Motor neuron (in vitro differentiated cells): Measurements from ENCODE around the gene IDE. TPM values are rescaled to one million over a fixed set of nuclear protein-coding genes. Genes with fewer than 3 reads are reported as not detected.

ENCODE experiments used
- ATAC-seq, 8 experiments: fragments of 200-7000 bp; cut with Tn5 transposase; replicated peaks in 6 of 8; 2 replicates each; pipeline ENCODE4 v1.8.0; 2021; ENCODE audit warnings: mild to moderate bottlenecking in 8 of 8, moderate library complexity in 8 of 8
- H3K27ac ChIP-seq, 2 donors: fragments of 250-450 bp; sonication (Bioruptor Pico); 2 replicates each; pipeline ENCODE4 v1.9.0; 2021; ENCODE audit warnings: antibody characterized with exemption in 2 of 2, mild to moderate bottlenecking in 2 of 2, moderate library complexity in 1 of 2
- H3K4me1 ChIP-seq, 2 donors: fragments of 250-450 bp; sonication (Bioruptor Pico); replicated peaks in 1 of 2; 2 replicates each; pipeline ENCODE4 v1.6.1; 2021; ENCODE audit warnings: antibody characterized with exemption in 2 of 2, mild to moderate bottlenecking in 2 of 2, moderate library complexity in 1 of 2
- H3K4me3 ChIP-seq, 5 donors: fragments of 250-450 bp; sonication (Bioruptor Pico); 2 replicates each; pipeline ENCODE4 v1.9.0; 2021; ENCODE audit warnings: antibody characterized with exemption in 5 of 5, mild to moderate bottlenecking in 5 of 5, moderate library complexity in 4 of 5
- WGBS, 10 experiments: fragments of 450-650 bp; shearing (Covaris generic); methylation state at CpG; one replicate each; pipeline ENCODE4 v1.0.0; 2022; 5-methylcytosine and 5-hydroxymethylcytosine counted together
- in situ Hi-C, 9 experiments: fragments of 400-800 bp; cut with MboI; loops; one replicate each; pipeline ENCODE4 v1.15.0; 2021; ENCODE audit warnings: low sequenced_read_pairs in 9 of 9, low pct_unique_long_range_greater_than_20kb in 2 of 9; ENCODE audit not compliant: unreplicated experiment in 9 of 9
- total RNA-seq, 8 experiments: library from RNA; unstranded; fragments of 300-600 nt; gene quantifications; 2 replicates each; pipeline versions ENCODE4 v1.2.3 to v1.2.4, GENCODE V29; 2022

IDE gene
- total RNA-seq, 8 experiments from 2014 or later, result 8.3 to 46.8 (median 18.3) TPM

DNA sequence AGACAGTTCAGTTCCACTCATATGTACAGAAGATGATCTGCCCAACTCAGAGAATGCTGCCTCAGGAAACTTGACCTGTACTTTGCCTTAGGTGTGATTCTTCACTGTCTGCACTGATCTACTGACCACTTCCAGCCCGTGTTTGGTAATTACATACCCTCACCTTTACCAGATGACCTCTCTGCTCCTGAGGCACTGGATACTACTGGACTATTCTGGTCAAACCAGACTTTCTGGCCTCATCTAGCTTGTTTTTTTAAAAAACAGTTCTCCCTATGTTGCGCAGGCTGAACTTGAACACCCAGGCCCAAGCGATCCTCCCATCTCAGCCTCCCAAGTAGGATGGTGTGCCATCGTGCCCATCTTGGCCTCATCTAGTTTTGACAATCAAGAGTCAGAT lies 26.2 kb downstream of the IDE start:
- H3K27ac ChIP-seq, result no peak overlapping the region
- no peaks in the 10 kb centered on the region for H3K4me1 ChIP-seq
- H3K4me3 ChIP-seq, result no peak overlapping the region
- WGBS, 10 experiments, result 29 to 100% (median 91%) methylated on average over 1 to 4 of the region's 4 CpGs; no CpG with 5 or more reads in 3 of the 10 experiments
- ATAC-seq, result no peak
- in situ Hi-C loops, result no loop called here

DNA sequence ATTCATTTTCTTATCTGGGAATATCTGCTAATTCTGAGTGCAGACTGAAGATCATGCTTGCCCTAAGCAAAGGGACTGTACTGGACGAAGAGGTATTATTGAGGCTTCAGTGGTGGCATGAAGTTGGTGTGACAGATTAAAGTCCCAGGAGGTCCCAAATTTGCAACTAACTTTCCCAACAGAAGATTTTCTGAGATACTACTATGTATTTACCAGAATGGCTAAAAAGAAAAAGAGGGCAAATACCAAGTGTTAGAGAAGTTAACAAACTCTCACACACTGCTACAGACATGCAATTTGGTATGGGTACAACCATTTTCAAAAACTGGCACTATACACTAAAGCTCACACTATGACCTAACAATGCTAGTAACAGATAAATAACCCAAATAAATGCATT lies 28.3 kb downstream of the IDE start:
- no peak overlapping the region for H3K27ac ChIP-seq
- no peak overlapping the region for H3K4me3 ChIP-seq
- 71 to 100% (median 100%) methylated on average over 1 of the region's 1 CpG; no CpG with 5 or more reads in 5 of the 10 experiments for WGBS, 10 experiments
- no peak for ATAC-seq
- no peaks in the 10 kb centered on the region for H3K4me1 ChIP-seq
- in situ Hi-C loops, result no loop called here

DNA sequence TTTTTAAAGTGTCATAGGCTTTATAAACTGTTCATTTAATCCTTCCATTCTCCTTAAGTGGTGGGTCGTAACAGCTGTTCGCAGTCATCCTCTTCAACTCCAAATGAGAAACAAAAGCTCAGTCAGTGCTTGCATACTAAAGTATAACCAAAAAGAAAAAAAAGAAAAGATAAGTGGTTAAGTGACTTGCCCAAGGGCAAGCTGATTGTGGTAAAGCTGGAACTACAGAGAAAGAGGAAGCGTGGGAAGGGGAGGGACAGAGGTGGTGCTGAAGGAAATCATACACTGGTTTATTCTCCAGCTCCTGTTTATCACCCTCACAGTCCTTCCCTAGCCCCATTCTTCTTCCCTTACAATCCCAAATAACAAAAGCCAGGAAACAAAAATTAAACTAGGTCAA lies 29.6 kb downstream of the IDE start:
- in situ Hi-C loops, result no loop called here
- 42 to 100% (median 74%) methylated on average over 1 to 3 of the region's 3 CpGs for WGBS, 10 experiments
- no peak overlapping the region for H3K4me3 ChIP-seq
- peak in 2 of 8 experiments; percentile 23 to 36 for ATAC-seq
- H3K27ac ChIP-seq, result no peak overlapping the region
- H3K4me1 ChIP-seq, result no peaks in the 10 kb centered on the region

DNA sequence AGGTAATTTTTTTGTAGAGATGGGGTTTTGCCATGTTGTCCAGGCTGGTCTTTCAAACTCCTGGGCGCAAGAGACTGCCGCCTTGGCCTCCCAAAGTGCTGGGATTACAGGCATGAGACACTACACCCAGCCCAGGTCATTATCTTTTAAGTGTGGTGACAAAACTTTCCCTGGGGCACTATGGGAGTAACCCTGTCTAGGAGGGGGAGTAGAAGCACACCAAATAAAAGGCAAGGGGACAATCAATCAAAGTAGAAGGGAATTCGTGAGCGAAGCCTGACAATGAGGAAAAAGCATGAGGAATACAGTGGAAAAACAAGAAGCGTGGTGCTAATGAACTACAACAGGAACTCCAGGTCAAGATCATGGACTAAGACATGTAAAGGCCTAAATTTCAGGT lies 31.4 kb downstream of the IDE start:
- no peak for ATAC-seq
- Histone ChIP-seq H3K27ac (no peak overlapping the region), H3K4me1 (no peaks in the 10 kb centered on the region), H3K4me3 (no peak overlapping the region)
- WGBS, 10 experiments, result 51 to 100% (median 68%) methylated on average over 2 to 5 of the region's 5 CpGs; no CpG with 5 or more reads in 1 of the 10 experiments
- in situ Hi-C loops, result no loop called here

DNA sequence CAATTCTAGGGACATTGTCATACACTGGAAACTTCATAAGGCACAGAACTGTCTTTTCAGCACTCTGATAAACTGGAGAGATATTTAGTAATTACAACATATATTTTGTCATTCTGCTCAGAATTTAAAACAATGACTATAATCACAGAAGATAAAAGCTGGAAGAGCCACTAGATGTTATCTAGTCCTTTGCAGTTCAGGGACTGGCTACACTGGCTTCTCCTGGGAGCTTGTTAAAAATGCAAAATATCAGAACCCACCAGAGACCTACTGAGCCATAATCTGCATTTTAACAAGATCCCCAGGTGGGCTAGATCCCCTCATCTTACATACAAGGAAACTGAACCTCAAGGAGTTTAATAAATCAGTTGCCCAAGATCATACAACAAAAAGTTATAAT lies 32.3 kb downstream of the IDE start:
- no peak for ATAC-seq
- in situ Hi-C loops, result no loop called here
- H3K4me1 ChIP-seq, result no peaks in the 10 kb centered on the region
- no peak overlapping the region for H3K27ac ChIP-seq
- H3K4me3 ChIP-seq, result no peak overlapping the region

- H3K27ac ChIP-seq, result no peak overlapping the region
- no peak overlapping the region for H3K4me3 ChIP-seq
- WGBS, 10 experiments, result 76 to 100% (median 89%) methylated on average over 1 to 4 of the region's 4 CpGs
- H3K4me1 ChIP-seq, result no peaks in the 10 kb centered on the region
- in situ Hi-C loops, result no loop called here
- no peak for ATAC-seq
Observed at GRCh38 chr10:92538231-92538958, 35.5 kb downstream of the IDE start.

DNA sequence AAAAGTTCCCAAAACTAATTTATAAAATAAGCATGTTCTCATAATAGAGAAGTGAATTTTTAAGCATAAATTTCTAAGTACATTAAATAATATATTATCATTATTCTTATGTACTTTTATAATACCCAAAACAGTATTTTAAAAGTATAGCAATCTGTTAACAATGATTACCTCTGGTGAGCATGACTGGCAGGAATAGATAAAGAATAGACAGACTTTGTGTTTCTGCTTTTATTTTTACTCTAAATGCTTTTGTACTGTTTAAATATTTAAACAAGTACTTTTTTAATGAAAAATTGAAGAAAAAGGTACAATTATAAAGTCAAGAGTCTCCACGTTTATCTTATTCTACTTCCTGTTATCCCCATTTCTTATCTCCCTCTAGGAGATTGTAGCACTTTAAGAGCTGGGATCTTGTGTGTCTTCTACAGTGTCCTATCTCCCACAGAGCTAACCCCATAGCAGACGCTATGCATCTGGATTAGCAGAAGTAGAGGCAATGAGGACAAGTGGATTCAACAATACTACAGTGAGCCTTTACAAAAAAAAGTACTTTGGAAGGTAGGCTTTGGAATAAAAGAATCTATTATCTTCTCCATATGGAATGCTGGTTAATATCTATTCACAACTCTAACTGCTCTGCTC lies 42.9 kb downstream of the IDE start:
- peak in 1 of 8 experiments; percentile 23 for ATAC-seq
- WGBS, 10 experiments, result 40 to 100% (median 83%) methylated on average over 1 to 2 of the region's 2 CpGs; no CpG with 5 or more reads in 1 of the 10 experiments
- in situ Hi-C loops, result no loop called here
- Histone ChIP-seq H3K27ac (no peak overlapping the region), H3K4me1 (no peaks in the 10 kb centered on the region), H3K4me3 (no peak overlapping the region)

DNA sequence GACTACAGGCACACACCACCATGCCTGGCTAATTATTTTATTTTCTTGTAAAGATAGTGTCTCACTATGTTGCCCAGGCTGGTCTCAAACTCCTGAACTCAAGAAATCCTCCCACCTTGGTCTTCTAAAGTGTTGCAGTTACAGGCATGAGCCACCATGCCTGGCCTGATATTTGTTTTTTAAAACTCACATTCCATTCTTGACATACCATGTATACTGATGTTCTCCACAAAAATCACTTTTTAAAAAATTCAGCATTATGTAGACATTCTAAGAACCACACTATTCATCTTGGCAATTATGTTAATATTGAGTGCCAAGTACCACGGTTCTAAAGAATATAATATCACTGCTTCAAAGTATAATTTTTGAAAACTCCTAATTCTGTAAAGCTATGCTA lies 43.5 kb downstream of the IDE start:
- Histone ChIP-seq H3K4me1 (no peaks in the 10 kb centered on the region), H3K4me3 (no peak overlapping the region), H3K27ac (no peak overlapping the region)
- WGBS, 10 experiments, result 0 to 100% (median 93%) methylated on average over 1 of the region's 1 CpG; no CpG with 5 or more reads in 3 of the 10 experiments
- peak in 1 of 8 experiments; percentile 14 for ATAC-seq
- in situ Hi-C loops, result no loop called here

DNA sequence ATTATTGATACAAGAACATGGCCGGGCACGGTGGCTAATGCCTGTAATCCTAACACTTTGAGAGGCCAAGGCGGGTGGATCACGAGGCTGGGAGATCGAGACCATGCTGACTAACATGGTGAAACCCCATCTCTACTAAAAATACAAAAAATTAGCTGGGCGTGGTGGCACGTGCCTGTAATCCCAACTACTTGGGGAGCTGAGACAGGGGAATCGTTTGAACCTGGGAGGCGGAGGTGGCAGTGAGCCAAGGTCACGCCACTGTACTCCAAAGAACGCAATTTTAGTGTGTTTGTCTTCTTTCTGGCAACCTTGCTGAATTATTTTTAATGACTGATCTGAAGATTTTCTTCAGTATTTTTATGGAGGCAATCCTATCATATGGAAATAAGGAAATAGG lies 46.2 kb downstream of the IDE start:
- in situ Hi-C loops, result no loop called here
- Histone ChIP-seq H3K4me1 (no peaks in the 10 kb centered on the region), H3K27ac (no peak overlapping the region), H3K4me3 (no peak overlapping the region)
- WGBS, 10 experiments, result 86 to 100% (median 92%) methylated on average over 2 to 8 of the region's 11 CpGs; no CpG with 5 or more reads in 1 of the 10 experiments
- no peak for ATAC-seq

GRCh38 chr10:92523639-92524038 lies 50.3 kb downstream of the IDE start:
- Histone ChIP-seq H3K27ac (no peak overlapping the region), H3K4me1 (no peaks in the 10 kb centered on the region), H3K4me3 (no peak overlapping the region)
- 89 to 100% (median 100%) methylated on average over 1 to 3 of the region's 3 CpGs; no CpG with 5 or more reads in 1 of the 10 experiments for WGBS, 10 experiments
- in situ Hi-C loops, result no loop called here
- ATAC-seq, result no peak

DNA sequence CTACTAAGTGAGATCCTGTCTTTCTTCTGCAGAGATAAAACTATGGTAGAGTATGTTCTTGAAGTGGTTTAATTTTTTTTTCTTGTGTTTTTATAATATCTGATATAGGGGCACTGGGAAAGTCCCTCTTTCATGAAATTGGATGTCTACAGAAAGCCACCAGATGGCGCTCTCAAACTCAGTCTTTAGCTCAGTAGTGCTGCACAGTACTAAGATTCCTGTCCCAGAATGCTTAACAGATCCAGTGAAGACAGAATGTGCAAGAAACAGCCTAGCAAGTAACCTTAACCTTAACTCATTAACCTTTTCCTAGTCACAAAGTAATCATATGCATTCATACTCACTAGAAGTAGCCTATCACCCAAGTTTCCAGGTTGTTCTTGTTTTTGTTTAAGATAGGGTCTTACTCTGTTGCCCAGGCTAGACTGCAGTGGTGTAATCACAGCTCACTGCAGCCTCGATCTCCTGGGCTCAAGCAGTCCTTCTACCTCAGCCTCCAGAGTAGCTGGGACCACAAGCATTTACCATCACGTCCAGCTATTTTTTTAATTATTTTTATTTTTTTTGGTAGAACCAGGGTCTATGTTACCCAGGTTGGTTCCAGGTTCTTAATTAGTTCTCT lies 56.7 kb downstream of the IDE start:
- Histone ChIP-seq H3K4me1 (no peaks in the 10 kb centered on the region), H3K27ac (no peak overlapping the region), H3K4me3 (no peak overlapping the region)
- in situ Hi-C loops, result no loop called here
- peak; percentile 47 to 99 (median 78) for ATAC-seq
- WGBS, 10 experiments, result 13 to 100% (median 57%) methylated on average over 1 to 3 of the region's 3 CpGs; no CpG with 5 or more reads in 3 of the 10 experiments

DNA sequence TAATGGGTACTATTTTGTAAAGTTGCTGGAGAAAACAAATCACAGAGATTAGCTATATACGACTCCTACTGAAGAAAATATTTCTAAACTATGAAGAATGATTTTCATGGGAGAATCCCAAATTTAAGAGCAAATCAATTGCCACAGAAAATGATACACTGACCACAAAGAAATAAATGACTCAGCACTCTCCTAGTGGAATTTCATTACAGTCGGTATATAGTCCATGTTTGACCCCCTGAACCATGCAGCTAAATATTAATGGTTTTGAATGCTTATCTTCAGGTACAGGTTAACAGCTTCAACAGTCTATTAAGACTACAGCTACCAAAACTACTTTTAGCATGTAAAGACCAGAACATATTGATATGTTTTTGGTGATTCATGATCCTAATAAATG lies 65.0 kb downstream of the IDE start:
- Histone ChIP-seq H3K27ac (no peak overlapping the region), H3K4me1 (no peaks in the 10 kb centered on the region), H3K4me3 (no peak overlapping the region)
- ATAC-seq, result no peak
- WGBS, 10 experiments, result 79 to 100% (median 95%) methylated on average over 1 to 2 of the region's 2 CpGs
- in situ Hi-C loops, result no loop called here

- Histone ChIP-seq H3K27ac (no peak overlapping the region), H3K4me3 (no peak overlapping the region)
- in situ Hi-C loops, result no loop called here
Observed at GRCh38 chr10:92506336-92506735, 67.6 kb downstream of the IDE start.

More at GRCh38 chr10:92506336-92506735, 67.6 kb downstream of the IDE start:
- no peak for ATAC-seq
- WGBS, 10 experiments, result 62 to 100% (median 97%) methylated on average over 1 to 2 of the region's 2 CpGs
- no peaks in the 10 kb centered on the region for H3K4me1 ChIP-seq
